ENCODE results near the gene NCOA1.

Gene NCOA1

GRCh38 chr2:24626131-24626530, 135.1 kb downstream of the NCOA1 start:
- TF ChIP-seq, protein P1, sequence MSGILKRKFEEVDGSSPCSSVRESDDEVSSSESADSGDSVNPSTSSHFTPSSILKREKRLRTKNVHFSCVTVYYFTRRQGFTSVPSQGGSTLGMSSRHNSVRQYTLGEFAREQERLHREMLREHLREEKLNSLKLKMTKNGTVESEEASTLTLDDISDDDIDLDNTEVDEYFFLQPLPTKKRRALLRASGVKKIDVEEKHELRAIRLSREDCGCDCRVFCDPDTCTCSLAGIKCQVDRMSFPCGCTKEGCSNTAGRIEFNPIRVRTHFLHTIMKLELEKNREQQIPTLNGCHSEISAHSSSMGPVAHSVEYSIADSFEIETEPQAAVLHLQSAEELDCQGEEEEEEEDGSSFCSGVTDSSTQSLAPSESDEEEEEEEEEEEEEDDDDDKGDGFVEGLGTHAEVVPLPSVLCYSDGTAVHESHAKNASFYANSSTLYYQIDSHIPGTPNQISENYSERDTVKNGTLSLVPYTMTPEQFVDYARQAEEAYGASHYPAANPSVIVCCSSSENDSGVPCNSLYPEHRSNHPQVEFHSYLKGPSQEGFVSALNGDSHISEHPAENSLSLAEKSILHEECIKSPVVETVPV (CRISPR knock-in tag; IDR thresholded peaks at IDR 0.05): no peak
- TF ChIP-seq OSR1 (CRISPR knock-in tag; IDR thresholded peaks at IDR 0.05): no peak
- no peak for TF ChIP-seq ZFP30 (CRISPR knock-in tag; IDR thresholded peaks at IDR 0.05)
- TF ChIP-seq ISL1 (CRISPR knock-in tag; IDR thresholded peaks at IDR 0.05): no peak
- no peak for TF ChIP-seq PPARA (CRISPR knock-in tag; IDR thresholded peaks at IDR 0.05; ENCODE audit: borderline replicate concordance)
- ATAC-seq: no peak

DNA sequence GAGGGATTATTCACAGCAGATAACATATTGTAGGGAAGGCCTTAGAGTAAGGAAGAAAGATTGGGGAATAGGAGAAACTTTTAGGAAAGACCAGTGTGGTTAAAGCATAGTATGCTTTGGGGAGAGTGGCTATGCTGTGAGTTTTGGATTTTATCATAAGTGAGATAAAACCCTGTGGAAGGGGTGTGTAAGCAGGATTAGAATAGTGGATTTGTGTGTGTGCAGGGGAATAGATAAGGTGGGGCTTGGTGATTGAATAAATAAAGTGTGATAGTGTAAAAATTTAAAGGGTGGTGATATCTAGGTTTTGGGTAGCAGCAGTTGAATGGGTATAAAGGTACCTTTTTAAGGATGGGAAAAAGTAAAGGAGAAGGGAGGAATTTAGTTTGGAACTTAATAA, 137.7 kb downstream of the NCOA1 start:
- TF ChIP-seq PPARA (CRISPR knock-in tag; IDR thresholded peaks at IDR 0.05; ENCODE audit: borderline replicate concordance) (no peak), ZC3H10 (CRISPR knock-in tag; IDR thresholded peaks at IDR 0.05) (no peak), ZFP30 (CRISPR knock-in tag; IDR thresholded peaks at IDR 0.05) (no peak), ESRRG (CRISPR knock-in tag; IDR thresholded peaks at IDR 0.05) (no peak), RARB (CRISPR knock-in tag; IDR thresholded peaks at IDR 0.05) (no peak), BACH2 (CRISPR knock-in tag; IDR thresholded peaks at IDR 0.05; ENCODE audit: borderline replicate concordance) (no peak), ZFP3 (CRISPR knock-in tag; IDR thresholded peaks at IDR 0.05) (no peak), SNAI2 (CRISPR knock-in tag; IDR thresholded peaks at IDR 0.05) (no peak), ISL1 (CRISPR knock-in tag; IDR thresholded peaks at IDR 0.05) (no peak), POU6F1 (CRISPR knock-in tag; IDR thresholded peaks at IDR 0.05; ENCODE audit: borderline replicate concordance, low read depth) (no peak), ZNF565 (CRISPR knock-in tag; conservative IDR thresholded peaks at IDR 0.05; ENCODE audit: low read depth) (no peak), TOX (CRISPR knock-in tag; IDR thresholded peaks at IDR 0.05; ENCODE audit: borderline replicate concordance) (no peak), OSR1 (CRISPR knock-in tag; IDR thresholded peaks at IDR 0.05) (no peak), ZNF70 (CRISPR knock-in tag; IDR thresholded peaks at IDR 0.05) (no peak)
- TF ChIP-seq, protein P2, sequence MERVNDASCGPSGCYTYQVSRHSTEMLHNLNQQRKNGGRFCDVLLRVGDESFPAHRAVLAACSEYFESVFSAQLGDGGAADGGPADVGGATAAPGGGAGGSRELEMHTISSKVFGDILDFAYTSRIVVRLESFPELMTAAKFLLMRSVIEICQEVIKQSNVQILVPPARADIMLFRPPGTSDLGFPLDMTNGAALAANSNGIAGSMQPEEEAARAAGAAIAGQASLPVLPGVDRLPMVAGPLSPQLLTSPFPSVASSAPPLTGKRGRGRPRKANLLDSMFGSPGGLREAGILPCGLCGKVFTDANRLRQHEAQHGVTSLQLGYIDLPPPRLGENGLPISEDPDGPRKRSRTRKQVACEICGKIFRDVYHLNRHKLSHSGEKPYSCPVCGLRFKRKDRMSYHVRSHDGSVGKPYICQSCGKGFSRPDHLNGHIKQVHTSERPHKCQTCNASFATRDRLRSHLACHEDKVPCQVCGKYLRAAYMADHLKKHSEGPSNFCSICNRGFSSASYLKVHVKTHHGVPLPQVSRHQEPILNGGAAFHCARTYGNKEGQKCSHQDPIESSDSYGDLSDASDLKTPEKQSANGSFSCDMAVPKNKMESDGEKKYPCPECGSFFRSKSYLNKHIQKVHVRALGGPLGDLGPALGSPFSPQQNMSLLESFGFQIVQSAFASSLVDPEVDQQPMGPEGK (CRISPR knock-in tag; IDR thresholded peaks at IDR 0.05; ENCODE audit: borderline replicate concordance): no peak
- TF ChIP-seq, protein P3, sequence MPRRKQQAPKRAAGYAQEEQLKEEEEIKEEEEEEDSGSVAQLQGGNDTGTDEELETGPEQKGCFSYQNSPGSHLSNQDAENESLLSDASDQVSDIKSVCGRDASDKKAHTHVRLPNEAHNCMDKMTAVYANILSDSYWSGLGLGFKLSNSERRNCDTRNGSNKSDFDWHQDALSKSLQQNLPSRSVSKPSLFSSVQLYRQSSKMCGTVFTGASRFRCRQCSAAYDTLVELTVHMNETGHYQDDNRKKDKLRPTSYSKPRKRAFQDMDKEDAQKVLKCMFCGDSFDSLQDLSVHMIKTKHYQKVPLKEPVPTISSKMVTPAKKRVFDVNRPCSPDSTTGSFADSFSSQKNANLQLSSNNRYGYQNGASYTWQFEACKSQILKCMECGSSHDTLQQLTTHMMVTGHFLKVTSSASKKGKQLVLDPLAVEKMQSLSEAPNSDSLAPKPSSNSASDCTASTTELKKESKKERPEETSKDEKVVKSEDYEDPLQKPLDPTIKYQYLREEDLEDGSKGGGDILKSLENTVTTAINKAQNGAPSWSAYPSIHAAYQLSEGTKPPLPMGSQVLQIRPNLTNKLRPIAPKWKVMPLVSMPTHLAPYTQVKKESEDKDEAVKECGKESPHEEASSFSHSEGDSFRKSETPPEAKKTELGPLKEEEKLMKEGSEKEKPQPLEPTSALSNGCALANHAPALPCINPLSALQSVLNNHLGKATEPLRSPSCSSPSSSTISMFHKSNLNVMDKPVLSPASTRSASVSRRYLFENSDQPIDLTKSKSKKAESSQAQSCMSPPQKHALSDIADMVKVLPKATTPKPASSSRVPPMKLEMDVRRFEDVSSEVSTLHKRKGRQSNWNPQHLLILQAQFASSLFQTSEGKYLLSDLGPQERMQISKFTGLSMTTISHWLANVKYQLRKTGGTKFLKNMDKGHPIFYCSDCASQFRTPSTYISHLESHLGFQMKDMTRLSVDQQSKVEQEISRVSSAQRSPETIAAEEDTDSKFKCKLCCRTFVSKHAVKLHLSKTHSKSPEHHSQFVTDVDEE (CRISPR knock-in tag; IDR thresholded peaks at IDR 0.05): no peak
- ATAC-seq: no peak

- TF ChIP-seq ZNF70 (CRISPR knock-in tag; IDR thresholded peaks at IDR 0.05) (no peak), ISL1 (CRISPR knock-in tag; IDR thresholded peaks at IDR 0.05) (no peak), SNAI2 (CRISPR knock-in tag; IDR thresholded peaks at IDR 0.05) (no peak), TOX (CRISPR knock-in tag; IDR thresholded peaks at IDR 0.05; ENCODE audit: borderline replicate concordance) (no peak)
- TF ChIP-seq, protein P3 (CRISPR knock-in tag; IDR thresholded peaks at IDR 0.05): no peak
- no peak for ATAC-seq
Observed at GRCh38 chr2:24632172-24632571, 141.1 kb downstream of the NCOA1 start.

Data from SK-N-SH treated with all-trans-retinoic acid at 6 μM for 48 hours (cell line).